Panc1 (cell line): ENCODE measurements around the gene SLC9A9.

Experiments used
- POLR2AphosphoS5 ChIP-seq: IDR thresholded peaks from 2 replicates; pipeline ENCODE4 v1.6.1; 2012; ENCODE audit warnings: mild to moderate bottlenecking, low read depth, low read length, moderate library complexity
- TCF7L2 ChIP-seq: IDR thresholded peaks from 2 replicates; pipeline ENCODE4 v1.6.1; 2011; ENCODE audit warnings: mild to moderate bottlenecking, low read depth, low read length, inconsistent platforms
- TF ChIP-seq, protein P1 (sequence below): fragments of 450-650 bp; IDR thresholded peaks from 2 replicates; pipeline ENCODE4 v1.5.1; 2017; ENCODE audit warnings: mild to moderate bottlenecking

DNA sequence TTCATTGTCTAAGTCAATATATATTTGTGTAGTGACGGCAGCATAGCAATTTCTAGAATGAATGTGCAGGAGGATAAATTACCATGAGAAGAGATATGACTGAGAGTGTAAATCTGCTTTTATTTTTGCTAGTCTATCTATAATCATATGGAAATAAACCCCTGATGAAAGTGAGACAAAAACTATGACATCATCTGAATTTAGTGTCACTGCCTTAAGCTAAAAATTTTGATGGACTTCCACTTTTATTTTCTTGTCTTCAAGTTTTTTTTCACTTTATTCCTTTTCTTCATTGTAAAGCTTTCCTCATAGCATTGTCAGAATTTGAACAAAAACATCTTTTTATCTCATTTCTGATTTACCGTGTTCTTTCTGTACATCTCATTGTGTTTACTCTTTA lies 486.7 kb downstream of the SLC9A9 start:
- TF ChIP-seq, protein P1, sequence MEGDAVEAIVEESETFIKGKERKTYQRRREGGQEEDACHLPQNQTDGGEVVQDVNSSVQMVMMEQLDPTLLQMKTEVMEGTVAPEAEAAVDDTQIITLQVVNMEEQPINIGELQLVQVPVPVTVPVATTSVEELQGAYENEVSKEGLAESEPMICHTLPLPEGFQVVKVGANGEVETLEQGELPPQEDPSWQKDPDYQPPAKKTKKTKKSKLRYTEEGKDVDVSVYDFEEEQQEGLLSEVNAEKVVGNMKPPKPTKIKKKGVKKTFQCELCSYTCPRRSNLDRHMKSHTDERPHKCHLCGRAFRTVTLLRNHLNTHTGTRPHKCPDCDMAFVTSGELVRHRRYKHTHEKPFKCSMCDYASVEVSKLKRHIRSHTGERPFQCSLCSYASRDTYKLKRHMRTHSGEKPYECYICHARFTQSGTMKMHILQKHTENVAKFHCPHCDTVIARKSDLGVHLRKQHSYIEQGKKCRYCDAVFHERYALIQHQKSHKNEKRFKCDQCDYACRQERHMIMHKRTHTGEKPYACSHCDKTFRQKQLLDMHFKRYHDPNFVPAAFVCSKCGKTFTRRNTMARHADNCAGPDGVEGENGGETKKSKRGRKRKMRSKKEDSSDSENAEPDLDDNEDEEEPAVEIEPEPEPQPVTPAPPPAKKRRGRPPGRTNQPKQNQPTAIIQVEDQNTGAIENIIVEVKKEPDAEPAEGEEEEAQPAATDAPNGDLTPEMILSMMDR, result no peak
- no peak for TF ChIP-seq TCF7L2
- no peak for TF ChIP-seq POLR2AphosphoS5
